K562 (cell line): ENCODE results near the gene ELK4. TPM values are rescaled to one million over a fixed set of nuclear protein-coding genes. Genes with fewer than 3 reads are reported as not detected.

Source experiments
- PHB2 ChIP-seq: fragments of 450-650 bp; IDR thresholded peaks from 2 replicates; pipeline ENCODE4 v1.6.1; 2017; ENCODE audit warnings: low read depth
- SRSF7 ChIP-seq: fragments of 200-400 bp; formaldehyde crosslinking; optimal IDR thresholded peaks from 2 replicates; pipeline ENCODE3; 2017; ENCODE audit warnings: mild to moderate bottlenecking, low read depth, low read length
- ZNF511 ChIP-seq: sonication (generic); formaldehyde crosslinking; IDR thresholded peaks from 2 replicates; pipeline ENCODE4 v1.8.0; 2022; ENCODE audit warnings: mild to moderate bottlenecking, missing genetic modification reagents
- ZNF655 ChIP-seq: fragments of 250-450 bp; sonication (Bioruptor Pico); IDR thresholded peaks from 2 replicates; pipeline ENCODE4 v1.5.0; 2021
- ZNF717 ChIP-seq: fragments of 250-450 bp; sonication (Bioruptor Pico); IDR thresholded peaks from 2 replicates; pipeline ENCODE4 v1.5.0; 2021
- polyA plus RNA-seq, 8 experiments: library from polyadenylated mRNA; depleted of rRNA in 4 of 8; stranded (reverse) in 5 of 8; unstranded in 3 of 8; fragments of >200 nt; fragmentation: Nextera tagmentation in 2 of 8; fragmentation: Illumina TruSeq in 1 of 8; extraction: Ambion mirVana in 2 of 8; extraction: Trizol in 1 of 8; gene quantifications; 2 replicates each; pipeline versions ENCODE4 v1.2.1 to v1.2.3, GENCODE V29; 2011 to 2014; ENCODE audit warnings: inconsistent platforms in 1 of 8, missing spikeins in 1 of 8
- total RNA-seq, 7 experiments: library from RNA; depleted of rRNA in 6 of 7; stranded (reverse); fragments of >200 nt in 6 of 7; fragmentation: Illumina TruSeq in 2 of 7; extraction: Trizol in 2 of 7; gene quantifications; 2 replicates each; pipeline versions ENCODE4 v1.2.1 to v1.2.3, GENCODE V29; 2011 to 2021; ENCODE audit warnings: low replicate concordance in 1 of 7
- TF ChIP-seq, protein P1 (sequence below): fragments of 200-600 bp; sonication (generic); IDR thresholded peaks from one replicate; pipeline ENCODE4 v1.6.1; 2012; ENCODE audit warnings: mild to moderate bottlenecking, low read depth, low read length, inconsistent platforms

The ELK4 gene
- total and polyA plus RNA-seq, 9 of the 15 experiments (the other 6 are each of a cell fraction or from before 2014, with no cell fraction given) = 2.0 to 21.7 (median 9.2) TPM

- TF ChIP-seq ZNF655 (CRISPR knock-in tag) (no peak), SRSF7 (no peak), ZNF511 (CRISPR knock-in tag) (no peak), PHB2 (no peak), ZNF717 (no peak)
- TF ChIP-seq, protein P1, sequence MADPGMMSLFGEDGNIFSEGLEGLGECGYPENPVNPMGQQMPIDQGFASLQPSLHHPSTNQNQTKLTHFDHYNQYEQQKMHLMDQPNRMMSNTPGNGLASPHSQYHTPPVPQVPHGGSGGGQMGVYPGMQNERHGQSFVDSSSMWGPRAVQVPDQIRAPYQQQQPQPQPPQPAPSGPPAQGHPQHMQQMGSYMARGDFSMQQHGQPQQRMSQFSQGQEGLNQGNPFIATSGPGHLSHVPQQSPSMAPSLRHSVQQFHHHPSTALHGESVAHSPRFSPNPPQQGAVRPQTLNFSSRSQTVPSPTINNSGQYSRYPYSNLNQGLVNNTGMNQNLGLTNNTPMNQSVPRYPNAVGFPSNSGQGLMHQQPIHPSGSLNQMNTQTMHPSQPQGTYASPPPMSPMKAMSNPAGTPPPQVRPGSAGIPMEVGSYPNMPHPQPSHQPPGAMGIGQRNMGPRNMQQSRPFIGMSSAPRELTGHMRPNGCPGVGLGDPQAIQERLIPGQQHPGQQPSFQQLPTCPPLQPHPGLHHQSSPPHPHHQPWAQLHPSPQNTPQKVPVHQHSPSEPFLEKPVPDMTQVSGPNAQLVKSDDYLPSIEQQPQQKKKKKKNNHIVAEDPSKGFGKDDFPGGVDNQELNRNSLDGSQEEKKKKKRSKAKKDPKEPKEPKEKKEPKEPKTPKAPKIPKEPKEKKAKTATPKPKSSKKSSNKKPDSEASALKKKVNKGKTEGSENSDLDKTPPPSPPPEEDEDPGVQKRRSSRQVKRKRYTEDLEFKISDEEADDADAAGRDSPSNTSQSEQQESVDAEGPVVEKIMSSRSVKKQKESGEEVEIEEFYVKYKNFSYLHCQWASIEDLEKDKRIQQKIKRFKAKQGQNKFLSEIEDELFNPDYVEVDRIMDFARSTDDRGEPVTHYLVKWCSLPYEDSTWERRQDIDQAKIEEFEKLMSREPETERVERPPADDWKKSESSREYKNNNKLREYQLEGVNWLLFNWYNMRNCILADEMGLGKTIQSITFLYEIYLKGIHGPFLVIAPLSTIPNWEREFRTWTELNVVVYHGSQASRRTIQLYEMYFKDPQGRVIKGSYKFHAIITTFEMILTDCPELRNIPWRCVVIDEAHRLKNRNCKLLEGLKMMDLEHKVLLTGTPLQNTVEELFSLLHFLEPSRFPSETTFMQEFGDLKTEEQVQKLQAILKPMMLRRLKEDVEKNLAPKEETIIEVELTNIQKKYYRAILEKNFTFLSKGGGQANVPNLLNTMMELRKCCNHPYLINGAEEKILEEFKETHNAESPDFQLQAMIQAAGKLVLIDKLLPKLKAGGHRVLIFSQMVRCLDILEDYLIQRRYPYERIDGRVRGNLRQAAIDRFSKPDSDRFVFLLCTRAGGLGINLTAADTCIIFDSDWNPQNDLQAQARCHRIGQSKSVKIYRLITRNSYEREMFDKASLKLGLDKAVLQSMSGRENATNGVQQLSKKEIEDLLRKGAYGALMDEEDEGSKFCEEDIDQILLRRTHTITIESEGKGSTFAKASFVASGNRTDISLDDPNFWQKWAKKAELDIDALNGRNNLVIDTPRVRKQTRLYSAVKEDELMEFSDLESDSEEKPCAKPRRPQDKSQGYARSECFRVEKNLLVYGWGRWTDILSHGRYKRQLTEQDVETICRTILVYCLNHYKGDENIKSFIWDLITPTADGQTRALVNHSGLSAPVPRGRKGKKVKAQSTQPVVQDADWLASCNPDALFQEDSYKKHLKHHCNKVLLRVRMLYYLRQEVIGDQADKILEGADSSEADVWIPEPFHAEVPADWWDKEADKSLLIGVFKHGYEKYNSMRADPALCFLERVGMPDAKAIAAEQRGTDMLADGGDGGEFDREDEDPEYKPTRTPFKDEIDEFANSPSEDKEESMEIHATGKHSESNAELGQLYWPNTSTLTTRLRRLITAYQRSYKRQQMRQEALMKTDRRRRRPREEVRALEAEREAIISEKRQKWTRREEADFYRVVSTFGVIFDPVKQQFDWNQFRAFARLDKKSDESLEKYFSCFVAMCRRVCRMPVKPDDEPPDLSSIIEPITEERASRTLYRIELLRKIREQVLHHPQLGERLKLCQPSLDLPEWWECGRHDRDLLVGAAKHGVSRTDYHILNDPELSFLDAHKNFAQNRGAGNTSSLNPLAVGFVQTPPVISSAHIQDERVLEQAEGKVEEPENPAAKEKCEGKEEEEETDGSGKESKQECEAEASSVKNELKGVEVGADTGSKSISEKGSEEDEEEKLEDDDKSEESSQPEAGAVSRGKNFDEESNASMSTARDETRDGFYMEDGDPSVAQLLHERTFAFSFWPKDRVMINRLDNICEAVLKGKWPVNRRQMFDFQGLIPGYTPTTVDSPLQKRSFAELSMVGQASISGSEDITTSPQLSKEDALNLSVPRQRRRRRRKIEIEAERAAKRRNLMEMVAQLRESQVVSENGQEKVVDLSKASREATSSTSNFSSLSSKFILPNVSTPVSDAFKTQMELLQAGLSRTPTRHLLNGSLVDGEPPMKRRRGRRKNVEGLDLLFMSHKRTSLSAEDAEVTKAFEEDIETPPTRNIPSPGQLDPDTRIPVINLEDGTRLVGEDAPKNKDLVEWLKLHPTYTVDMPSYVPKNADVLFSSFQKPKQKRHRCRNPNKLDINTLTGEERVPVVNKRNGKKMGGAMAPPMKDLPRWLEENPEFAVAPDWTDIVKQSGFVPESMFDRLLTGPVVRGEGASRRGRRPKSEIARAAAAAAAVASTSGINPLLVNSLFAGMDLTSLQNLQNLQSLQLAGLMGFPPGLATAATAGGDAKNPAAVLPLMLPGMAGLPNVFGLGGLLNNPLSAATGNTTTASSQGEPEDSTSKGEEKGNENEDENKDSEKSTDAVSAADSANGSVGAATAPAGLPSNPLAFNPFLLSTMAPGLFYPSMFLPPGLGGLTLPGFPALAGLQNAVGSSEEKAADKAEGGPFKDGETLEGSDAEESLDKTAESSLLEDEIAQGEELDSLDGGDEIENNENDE = no peak
- TF ChIP-seq, all 486 proteins: peak for 0
Measured at GRCh38 chr1:205599669-205600042, 32.2 kb downstream of the ELK4 start (continued).
